ENCODE measurements around the gene CPB2.

Gene CPB2

GRCh38 chr13:46134494-46134893 lies 29.7 kb upstream of the CPB2 start:
- ATAC-seq: no peak
- Mint-ChIP-seq H3K4me3 (no peak overlapping the region), H3K36me3 (peaks cover 75% of the 10 kb centered on the region), H3K9me3 (no peaks in the 10 kb centered on the region), H3K27me3 (no peaks in the 10 kb centered on the region), H3K27ac (peak overlapping the region; percentile 37), H3K4me1 (peaks cover 19% of the 10 kb centered on the region)

DNA sequence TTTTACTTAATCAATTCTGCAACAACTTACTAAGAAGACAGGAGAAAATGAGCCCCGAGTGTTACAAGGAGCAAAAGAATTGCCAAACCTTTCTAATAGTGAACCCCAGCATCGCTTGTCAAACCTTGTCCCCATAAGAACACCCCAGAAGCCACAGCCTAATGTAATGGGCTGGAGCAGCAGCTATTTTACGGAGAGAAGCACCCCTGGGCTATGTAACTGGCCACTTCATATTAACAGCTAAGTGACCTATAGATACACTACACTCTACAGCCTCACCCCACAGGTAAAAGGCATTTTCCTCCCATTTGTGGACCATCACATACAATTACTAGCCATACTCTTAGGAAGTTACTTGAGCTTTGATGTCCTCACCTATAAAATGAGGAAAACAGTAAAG lies 27.3 kb upstream of the CPB2 start:
- peaks cover 87% of the 10 kb centered on the region for H3K36me3 Mint-ChIP-seq
- ATAC-seq: no peak
- H3K27me3 Mint-ChIP-seq: no peaks in the 10 kb centered on the region
- no peak overlapping the region for H3K4me3 Mint-ChIP-seq
- peaks cover 24% of the 10 kb centered on the region for H3K4me1 Mint-ChIP-seq
- H3K9me3 Mint-ChIP-seq: no peaks in the 10 kb centered on the region
- H3K27ac Mint-ChIP-seq: peak overlapping the region; percentile 25

- H3K27ac Mint-ChIP-seq: peak overlapping the region; percentile 25
- peaks cover 25% of the 10 kb centered on the region for H3K4me1 Mint-ChIP-seq
- peaks cover 87% of the 10 kb centered on the region for H3K36me3 Mint-ChIP-seq
- H3K9me3 Mint-ChIP-seq: no peaks in the 10 kb centered on the region
- H3K4me3 Mint-ChIP-seq: no peak overlapping the region
- no peak for ATAC-seq
- no peaks in the 10 kb centered on the region for H3K27me3 Mint-ChIP-seq
Measured at GRCh38 chr13:46131705-46132104, 26.9 kb upstream of the CPB2 start.

GRCh38 chr13:46129955-46130618 lies 25.3 kb upstream of the CPB2 start:
- Mint-ChIP-seq H3K27me3 (no peaks in the 10 kb centered on the region), H3K4me3 (no peak overlapping the region), H3K27ac (no peak overlapping the region), H3K9me3 (no peaks in the 10 kb centered on the region), H3K4me1 (peaks cover 25% of the 10 kb centered on the region), H3K36me3 (peaks cover 77% of the 10 kb centered on the region)
- no peak for ATAC-seq

- H3K27me3 Mint-ChIP-seq: no peaks in the 10 kb centered on the region
- H3K27ac Mint-ChIP-seq: no peak overlapping the region
- peaks cover 72% of the 10 kb centered on the region for H3K36me3 Mint-ChIP-seq
- H3K4me3 Mint-ChIP-seq: no peak overlapping the region
- H3K9me3 Mint-ChIP-seq: no peaks in the 10 kb centered on the region
- no peak for ATAC-seq
- peaks cover 35% of the 10 kb centered on the region for H3K4me1 Mint-ChIP-seq
Measured at GRCh38 chr13:46129124-46129523, 24.3 kb upstream of the CPB2 start.

DNA sequence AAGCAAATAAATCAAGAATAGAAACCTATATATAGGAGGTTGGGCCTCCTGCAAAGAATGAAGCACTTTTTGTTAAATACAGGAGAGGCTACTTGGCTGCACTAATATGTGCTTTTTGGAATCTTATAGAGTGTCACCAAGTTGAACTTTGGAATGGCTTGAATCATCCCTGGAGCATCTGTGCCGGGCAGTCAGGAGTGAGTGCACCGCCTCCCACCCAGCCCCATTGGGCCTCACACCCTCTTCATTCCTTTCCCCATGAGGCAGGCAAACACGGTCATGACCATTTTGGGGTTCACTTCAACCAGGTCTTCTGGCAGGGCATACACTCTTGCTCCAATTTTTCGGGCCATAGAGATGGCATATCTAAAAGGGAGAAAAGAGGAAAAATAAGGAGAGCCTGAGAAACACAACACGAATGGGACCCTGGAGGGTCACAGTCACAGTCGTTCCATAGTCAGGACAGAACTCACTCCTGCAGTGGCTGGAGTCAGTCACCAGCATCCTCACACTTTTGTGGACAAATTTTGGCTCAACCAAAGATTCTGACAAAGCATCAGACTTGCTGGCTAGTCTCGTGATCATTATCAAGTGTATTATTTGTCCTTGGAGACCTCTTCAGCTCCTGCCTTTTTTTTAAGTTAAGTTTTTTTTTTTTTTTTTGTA lies 22.7 kb upstream of the CPB2 start:
- no peak overlapping the region for H3K4me3 Mint-ChIP-seq

GRCh38 chr13:46126552-46127357 lies 21.9 kb upstream of the CPB2 start:
- peak; percentile 66 for ATAC-seq
- Mint-ChIP-seq H3K27ac (peak overlapping the region; percentile 70), H3K27me3 (no peaks in the 10 kb centered on the region), H3K4me3 (no peak overlapping the region), H3K4me1 (peaks cover 34% of the 10 kb centered on the region), H3K36me3 (peaks cover 49% of the 10 kb centered on the region), H3K9me3 (no peaks in the 10 kb centered on the region)

More for the DNA sequence above, 22.7 kb upstream of the CPB2 start:
- Mint-ChIP-seq H3K27me3 (no peaks in the 10 kb centered on the region), H3K4me1 (peaks cover 34% of the 10 kb centered on the region), H3K27ac (no peak overlapping the region), H3K36me3 (peaks cover 56% of the 10 kb centered on the region), H3K9me3 (no peaks in the 10 kb centered on the region)
- ATAC-seq: no peak

GRCh38 chr13:46126056-46126455 lies 21.2 kb upstream of the CPB2 start:
- Mint-ChIP-seq H3K27ac (peak overlapping the region; percentile 70), H3K9me3 (no peaks in the 10 kb centered on the region), H3K4me3 (no peak overlapping the region), H3K4me1 (peaks cover 34% of the 10 kb centered on the region), H3K36me3 (peaks cover 44% of the 10 kb centered on the region), H3K27me3 (no peaks in the 10 kb centered on the region)
- ATAC-seq: no peak

DNA sequence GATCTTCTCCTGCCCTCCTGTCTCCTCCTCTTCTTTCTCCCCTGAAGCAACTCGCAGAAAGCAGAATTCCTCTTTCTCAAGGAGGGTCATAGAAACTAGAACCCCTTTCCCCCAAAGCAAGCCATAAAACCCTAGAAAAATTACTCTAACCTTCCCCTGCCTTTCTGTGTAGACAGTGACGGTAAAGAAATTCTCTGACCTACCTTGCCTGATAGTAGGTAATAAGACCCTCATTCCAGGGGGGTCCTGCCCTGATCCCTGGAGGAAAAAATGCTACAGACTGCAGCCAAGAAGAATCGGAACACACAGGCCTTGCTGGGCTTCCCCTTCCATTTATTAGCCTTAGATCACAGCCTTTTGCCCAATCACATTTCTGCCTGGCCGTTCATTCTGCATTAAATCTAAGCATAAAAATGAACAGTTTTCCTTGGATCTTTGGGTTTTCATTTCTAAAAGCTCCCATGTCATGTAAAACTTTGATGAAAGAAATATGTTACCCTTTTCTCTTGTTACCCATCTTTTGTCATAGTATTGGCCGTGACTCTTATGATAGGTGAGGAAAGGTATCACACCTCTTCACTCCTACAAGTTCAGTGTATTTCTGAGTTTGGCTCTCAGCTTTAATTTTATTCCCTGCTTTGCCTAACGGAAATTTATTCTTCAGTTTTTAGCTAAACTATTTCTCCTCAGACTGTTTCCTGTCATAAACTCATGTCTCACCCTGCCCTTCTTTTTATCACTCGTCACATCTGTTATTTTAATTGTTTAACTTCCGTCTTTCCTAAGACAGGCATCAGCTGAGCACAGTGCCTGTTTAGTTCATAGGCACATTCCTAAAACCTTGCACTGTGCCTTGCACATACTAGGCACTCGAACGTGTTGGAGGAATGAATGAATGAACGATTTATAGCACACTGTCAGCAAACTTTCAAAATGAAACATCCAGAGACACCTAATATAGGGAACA lies 20.4 kb upstream of the CPB2 start:
- Mint-ChIP-seq H3K27me3 (no peaks in the 10 kb centered on the region), H3K27ac (peak overlapping the region; percentile 70), H3K4me1 (peaks cover 34% of the 10 kb centered on the region), H3K4me3 (no peak overlapping the region), H3K36me3 (peaks cover 36% of the 10 kb centered on the region), H3K9me3 (no peaks in the 10 kb centered on the region)
- ATAC-seq: no peak

GRCh38 chr13:46124531-46124966 lies 19.7 kb upstream of the CPB2 start:
- ATAC-seq: peak; percentile 65
- Mint-ChIP-seq H3K36me3 (peaks cover 29% of the 10 kb centered on the region), H3K9me3 (no peaks in the 10 kb centered on the region), H3K4me1 (peaks cover 34% of the 10 kb centered on the region), H3K4me3 (no peak overlapping the region), H3K27me3 (no peaks in the 10 kb centered on the region), H3K27ac (peak overlapping the region; percentile 70)

- Mint-ChIP-seq H3K27ac (no peak overlapping the region), H3K9me3 (no peaks in the 10 kb centered on the region), H3K4me3 (no peak overlapping the region), H3K4me1 (peaks cover 31% of the 10 kb centered on the region), H3K36me3 (peaks cover 11% of the 10 kb centered on the region), H3K27me3 (no peaks in the 10 kb centered on the region)
- no peak for ATAC-seq
Measured at GRCh38 chr13:46122304-46122703, 17.5 kb upstream of the CPB2 start.

GRCh38 chr13:46121597-46122163 lies 16.8 kb upstream of the CPB2 start:
- Mint-ChIP-seq H3K4me1 (peaks cover 24% of the 10 kb centered on the region), H3K36me3 (peaks cover 5% of the 10 kb centered on the region), H3K27ac (no peak overlapping the region), H3K9me3 (no peaks in the 10 kb centered on the region), H3K27me3 (peaks cover 1% of the 10 kb centered on the region), H3K4me3 (no peak overlapping the region)
- ATAC-seq: no peak

GRCh38 chr13:46121033-46121432 lies 16.2 kb upstream of the CPB2 start:
- Mint-ChIP-seq H3K36me3 (no peaks in the 10 kb centered on the region), H3K4me3 (no peak overlapping the region), H3K9me3 (no peaks in the 10 kb centered on the region), H3K27ac (no peak overlapping the region), H3K4me1 (peaks cover 22% of the 10 kb centered on the region), H3K27me3 (peaks cover 7% of the 10 kb centered on the region)
- no peak for ATAC-seq

GRCh38 chr13:46119883-46120614 lies 15.2 kb upstream of the CPB2 start:
- Mint-ChIP-seq H3K9me3 (no peaks in the 10 kb centered on the region), H3K36me3 (no peaks in the 10 kb centered on the region), H3K4me1 (peaks cover 14% of the 10 kb centered on the region), H3K27me3 (peaks cover 7% of the 10 kb centered on the region), H3K4me3 (no peak overlapping the region), H3K27ac (no peak overlapping the region)
- ATAC-seq: no peak
